GM12872 (cell line): Measurements from ENCODE around the gene KCNK15.

Experiments
- TF ChIP-seq, protein P1 (sequence below): IDR thresholded peaks from 3 replicates; pipeline ENCODE4 v1.5.1; 2011; ENCODE audit warnings: low read depth, mild to moderate bottlenecking, low read length, moderate library complexity; ENCODE audit not compliant: insufficient read depth

Gene KCNK15

GRCh38 chr20:44799691-44800090, 54.0 kb downstream of the KCNK15 start:
- TF ChIP-seq, protein P1, sequence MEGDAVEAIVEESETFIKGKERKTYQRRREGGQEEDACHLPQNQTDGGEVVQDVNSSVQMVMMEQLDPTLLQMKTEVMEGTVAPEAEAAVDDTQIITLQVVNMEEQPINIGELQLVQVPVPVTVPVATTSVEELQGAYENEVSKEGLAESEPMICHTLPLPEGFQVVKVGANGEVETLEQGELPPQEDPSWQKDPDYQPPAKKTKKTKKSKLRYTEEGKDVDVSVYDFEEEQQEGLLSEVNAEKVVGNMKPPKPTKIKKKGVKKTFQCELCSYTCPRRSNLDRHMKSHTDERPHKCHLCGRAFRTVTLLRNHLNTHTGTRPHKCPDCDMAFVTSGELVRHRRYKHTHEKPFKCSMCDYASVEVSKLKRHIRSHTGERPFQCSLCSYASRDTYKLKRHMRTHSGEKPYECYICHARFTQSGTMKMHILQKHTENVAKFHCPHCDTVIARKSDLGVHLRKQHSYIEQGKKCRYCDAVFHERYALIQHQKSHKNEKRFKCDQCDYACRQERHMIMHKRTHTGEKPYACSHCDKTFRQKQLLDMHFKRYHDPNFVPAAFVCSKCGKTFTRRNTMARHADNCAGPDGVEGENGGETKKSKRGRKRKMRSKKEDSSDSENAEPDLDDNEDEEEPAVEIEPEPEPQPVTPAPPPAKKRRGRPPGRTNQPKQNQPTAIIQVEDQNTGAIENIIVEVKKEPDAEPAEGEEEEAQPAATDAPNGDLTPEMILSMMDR, result no peak

GRCh38 chr20:44800391-44801046, 54.9 kb downstream of the KCNK15 start:
- TF ChIP-seq, protein P1, result peak; percentile 26; the same call in 1 of the 3 replicates
